A549 (cell line): ENCODE measurements around the gene GPR78. TPM values are rescaled to one million over a fixed set of nuclear protein-coding genes. Genes with fewer than 3 reads are reported as not detected.

Experiments used
- ATAC-seq, 2 experiments: fragments of 200-7000 bp in 1 of 2; fragments of >200 bp in 1 of 2; cut with Nextera tagmentation in 1 of 2; cut with Tn5 transposase in 1 of 2; 3 replicates each; pipeline versions ENCODE4 v1.8.0 to v1.9.1; 2018 to 2020; ENCODE audit warnings: mild to moderate bottlenecking in 1 of 2, moderate library complexity in 1 of 2
- CTCF ChIA-PET: fragments of 300-600 bp; sonication (Branson Sonifier 250); formaldehyde crosslinking; extraction: SDS; loops from one replicate; lab custom pipeline; 2021; ENCODE audit warnings: antibody characterized with exemption, inconsistent platforms; lab: Yijun Ruan, JAX
- POLR2A ChIA-PET: fragments of 350-600 bp; formaldehyde crosslinking; extraction: SDS; loops from one replicate; lab custom pipeline; 2021; ENCODE audit warnings: antibody characterized with exemption, inconsistent platforms; lab: Yijun Ruan, JAX
- DNase-seq, 2 experiments: peaks; one replicate each; pipeline versions ENCODE4 v3.0.0 to v3.0.0-alpha.2; 2011 to 2016; ENCODE audit warnings: low read depth in 1 of 2, low spot score in 1 of 2
- FAIRE-seq: peaks from 2 replicates; lab custom pipeline; 2011; peaks lifted over from hg19 to GRCh38; lab: Jason Lieb, UNC
- H3K27ac ChIP-seq, 2 experiments: fragments of >200 bp; sonication (Bioruptor Twin); formaldehyde crosslinking; 3 replicates each; pipeline ENCODE4 v1.5.1; 2016 to 2017
- H3K4me1 ChIP-seq: fragments of >200 bp; sonication (Bioruptor Twin); formaldehyde crosslinking; 3 replicates; pipeline ENCODE4 v1.6.1; 2016
- H3K4me2 ChIP-seq: fragments of >200 bp; sonication (Bioruptor Twin); formaldehyde crosslinking; 3 replicates; pipeline ENCODE4 v1.6.1; 2016
- H3K4me3 ChIP-seq: fragments of >200 bp; sonication (Bioruptor Twin); formaldehyde crosslinking; 3 replicates; pipeline ENCODE4 v1.5.1; 2016
- H3K9me3 ChIP-seq: fragments of >200 bp; sonication (Bioruptor Twin); formaldehyde crosslinking; 3 replicates; pipeline ENCODE4 v1.6.1; 2016
- EHF ChIP-seq: fragments of 250-450 bp; sonication (Bioruptor Pico); IDR thresholded peaks from 2 replicates; pipeline ENCODE4 v1.5.0; 2020; ENCODE audit warnings: mild to moderate bottlenecking
- FOXS1 ChIP-seq: fragments of 250-450 bp; sonication (Bioruptor Pico); IDR thresholded peaks from 2 replicates; pipeline ENCODE4 v1.5.0; 2020; ENCODE audit warnings: mild to moderate bottlenecking, moderate library complexity
- GATA3 ChIP-seq: IDR thresholded peaks from 2 replicates; pipeline ENCODE4 v1.6.1; 2012; ENCODE audit warnings: borderline replicate concordance
- HES2 ChIP-seq: fragments of >200 bp; sonication (Bioruptor Twin); formaldehyde crosslinking; IDR thresholded peaks from 2 replicates; pipeline ENCODE4 v1.6.1; 2016
- HEYL ChIP-seq: fragments of 250-450 bp; sonication (Bioruptor Pico); IDR thresholded peaks from 2 replicates; pipeline ENCODE4 v1.8.0; 2021; ENCODE audit warnings: mild to moderate bottlenecking, moderate library complexity
- HOXB13 ChIP-seq: fragments of 250-450 bp; sonication (Bioruptor Pico); IDR thresholded peaks from 2 replicates; pipeline ENCODE4 v1.5.0; 2020; ENCODE audit warnings: low read depth, mild to moderate bottlenecking, moderate library complexity
- JUN ChIP-seq, 2 experiments: fragments of >200 bp; sonication (Bioruptor Twin); formaldehyde crosslinking; IDR thresholded peaks; 2 replicates in 1 of 2; 3 replicates in 1 of 2; pipeline ENCODE4 v1.6.1; 2016 to 2017
- KDM1A ChIP-seq: fragments of 200-600 bp; sonication (generic); IDR thresholded peaks from 2 replicates; pipeline ENCODE4 v1.6.1; 2016; ENCODE audit warnings: low read depth, mild to moderate bottlenecking
- MAZ ChIP-seq: fragments of 150-350 bp; IDR thresholded peaks from 2 replicates; pipeline ENCODE4 v1.6.1; 2014; ENCODE audit warnings: antibody characterized with exemption, low read depth, low read length, borderline replicate concordance
- POLR2AphosphoS2 ChIP-seq: conservative IDR thresholded peaks from 2 replicates; pipeline ENCODE4 v1.6.1; 2012; ENCODE audit warnings: low read length, improper control_type of control experiment, inconsistent platforms
- RNF2 ChIP-seq: fragments of 200-600 bp; sonication (generic); IDR thresholded peaks from 2 replicates; pipeline ENCODE4 v1.6.1; 2016; ENCODE audit warnings: low read depth, mild to moderate bottlenecking, antibody characterized with exemption, moderate library complexity, borderline replicate concordance
- TFCP2L1 ChIP-seq: fragments of 250-450 bp; sonication (Bioruptor Pico); IDR thresholded peaks from 2 replicates; pipeline ENCODE4 v1.5.0; 2021; ENCODE audit warnings: mild to moderate bottlenecking
- TP53 ChIP-seq: fragments of 250-450 bp; sonication (Bioruptor Pico); IDR thresholded peaks from 2 replicates; pipeline ENCODE4 v1.5.0; 2021; ENCODE audit warnings: mild to moderate bottlenecking, moderate library complexity
- ZC3H11A ChIP-seq: fragments of 450-650 bp; IDR thresholded peaks from 2 replicates; pipeline ENCODE4 v1.6.1; 2014; ENCODE audit warnings: antibody characterized with exemption, mild to moderate bottlenecking
- ZNF302 ChIP-seq: fragments of 250-450 bp; sonication (Bioruptor Pico); IDR thresholded peaks from 2 replicates; pipeline ENCODE4 v1.9.0; 2021; ENCODE audit warnings: inconsistent platforms, mild to moderate bottlenecking, moderate library complexity
- ZSCAN20 ChIP-seq: fragments of 250-450 bp; sonication (Bioruptor Pico); IDR thresholded peaks from 2 replicates; pipeline ENCODE4 v1.8.0; 2022; ENCODE audit warnings: mild to moderate bottlenecking, moderate library complexity
- WGBS: methylation state at CpG from one replicate; pipeline ENCODE4 v1.1.6; 2017; ENCODE audit errors: missing lambda C conversion rate; 5-methylcytosine and 5-hydroxymethylcytosine counted together
- polyA plus RNA-seq, 4 experiments: library from polyadenylated mRNA; depleted of rRNA in 3 of 4; stranded (reverse); fragments of >200 nt; fragmentation: RNase III in 1 of 4; extraction: RNeasy Plus Mini Kit Qiagen cat#74134 plus additional on column Dnase treatment in 1 of 4; gene quantifications; 2 replicates in 3 of 4; 3 replicates in 1 of 4; pipeline ENCODE4 v1.2.3, GENCODE V29; 2011 to 2017
- TF ChIP-seq, protein P1 (sequence below): fragments of 200-600 bp; sonication (generic); IDR thresholded peaks from 2 replicates; pipeline ENCODE4 v1.6.1; 2016; ENCODE audit warnings: antibody characterized with exemption, mild to moderate bottlenecking, moderate library complexity
- TF ChIP-seq, protein P2 (sequence below): fragments of 250-450 bp; sonication (Bioruptor Pico); IDR thresholded peaks from 2 replicates; pipeline ENCODE4 v1.5.0; 2021; ENCODE audit warnings: mild to moderate bottlenecking, moderate library complexity, borderline replicate concordance

Gene GPR78
- polyA plus RNA-seq, 2 of the 4 experiments (the other 2 are of a cell fraction) = 0.09 TPM; not detected in 1

GRCh38 chr4:8582941-8583654 lies 2.9 kb downstream of the GPR78 start (continued):
- TF ChIP-seq, protein P1, sequence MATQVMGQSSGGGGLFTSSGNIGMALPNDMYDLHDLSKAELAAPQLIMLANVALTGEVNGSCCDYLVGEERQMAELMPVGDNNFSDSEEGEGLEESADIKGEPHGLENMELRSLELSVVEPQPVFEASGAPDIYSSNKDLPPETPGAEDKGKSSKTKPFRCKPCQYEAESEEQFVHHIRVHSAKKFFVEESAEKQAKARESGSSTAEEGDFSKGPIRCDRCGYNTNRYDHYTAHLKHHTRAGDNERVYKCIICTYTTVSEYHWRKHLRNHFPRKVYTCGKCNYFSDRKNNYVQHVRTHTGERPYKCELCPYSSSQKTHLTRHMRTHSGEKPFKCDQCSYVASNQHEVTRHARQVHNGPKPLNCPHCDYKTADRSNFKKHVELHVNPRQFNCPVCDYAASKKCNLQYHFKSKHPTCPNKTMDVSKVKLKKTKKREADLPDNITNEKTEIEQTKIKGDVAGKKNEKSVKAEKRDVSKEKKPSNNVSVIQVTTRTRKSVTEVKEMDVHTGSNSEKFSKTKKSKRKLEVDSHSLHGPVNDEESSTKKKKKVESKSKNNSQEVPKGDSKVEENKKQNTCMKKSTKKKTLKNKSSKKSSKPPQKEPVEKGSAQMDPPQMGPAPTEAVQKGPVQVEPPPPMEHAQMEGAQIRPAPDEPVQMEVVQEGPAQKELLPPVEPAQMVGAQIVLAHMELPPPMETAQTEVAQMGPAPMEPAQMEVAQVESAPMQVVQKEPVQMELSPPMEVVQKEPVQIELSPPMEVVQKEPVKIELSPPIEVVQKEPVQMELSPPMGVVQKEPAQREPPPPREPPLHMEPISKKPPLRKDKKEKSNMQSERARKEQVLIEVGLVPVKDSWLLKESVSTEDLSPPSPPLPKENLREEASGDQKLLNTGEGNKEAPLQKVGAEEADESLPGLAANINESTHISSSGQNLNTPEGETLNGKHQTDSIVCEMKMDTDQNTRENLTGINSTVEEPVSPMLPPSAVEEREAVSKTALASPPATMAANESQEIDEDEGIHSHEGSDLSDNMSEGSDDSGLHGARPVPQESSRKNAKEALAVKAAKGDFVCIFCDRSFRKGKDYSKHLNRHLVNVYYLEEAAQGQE = no peak

DNA sequence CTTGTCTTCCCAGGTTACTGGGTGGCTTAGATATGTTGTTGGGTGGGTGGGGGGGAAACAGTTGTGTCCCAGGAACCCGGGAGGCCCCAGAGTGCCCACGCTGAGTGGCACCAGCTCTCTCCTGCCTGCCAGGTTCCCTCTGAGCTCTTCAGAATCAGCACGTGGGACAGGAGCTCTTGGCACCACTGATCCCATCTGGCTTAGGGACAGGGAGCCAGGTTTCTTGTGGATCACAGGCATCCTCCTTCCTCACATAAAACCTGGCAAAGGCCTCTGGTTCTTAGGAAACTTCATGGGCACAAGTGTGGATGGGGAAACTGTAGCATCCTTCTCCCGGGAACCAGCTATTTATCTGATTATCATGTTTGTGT lies 3.4 kb downstream of the GPR78 start:
- ATAC-seq = no peak
- no peak overlapping the region for H3K27ac ChIP-seq
- no peaks in the 10 kb centered on the region for H3K4me1 ChIP-seq
- FAIRE-seq = no peak
- WGBS = 3% methylated on average over 2 of the region's 4 CpGs
- H3K4me2 ChIP-seq = no peak overlapping the region
- no peak for TF ChIP-seq KDM1A
- no peak for TF ChIP-seq EHF (CRISPR knock-in tag)
- no peak for TF ChIP-seq TP53 (CRISPR knock-in tag)
- TF ChIP-seq ZC3H11A = no peak
- TF ChIP-seq HOXB13 (CRISPR knock-in tag) = no peak
- no peak for TF ChIP-seq ZSCAN20 (CRISPR knock-in tag)
- no peak for TF ChIP-seq JUN (IDR thresholded peaks at IDR 0.05)
- no peak for TF ChIP-seq GATA3
- no peak for TF ChIP-seq HES2
- TF ChIP-seq, all 56 proteins: peak for 0
- ChIA-PET POLR2A (no interaction called here), CTCF (interaction anchor here (1.2 to 3.0 kb wide), 4 partner anchors 10 to 24 kb away, joined by 3 to 12 read pairs (median 3); no protein-coding TSS in a partner anchor)
- no peak for DNase-seq
- Histone ChIP-seq H3K4me3 (no peak overlapping the region), H3K9me3 (no peaks in the 10 kb centered on the region)

DNA sequence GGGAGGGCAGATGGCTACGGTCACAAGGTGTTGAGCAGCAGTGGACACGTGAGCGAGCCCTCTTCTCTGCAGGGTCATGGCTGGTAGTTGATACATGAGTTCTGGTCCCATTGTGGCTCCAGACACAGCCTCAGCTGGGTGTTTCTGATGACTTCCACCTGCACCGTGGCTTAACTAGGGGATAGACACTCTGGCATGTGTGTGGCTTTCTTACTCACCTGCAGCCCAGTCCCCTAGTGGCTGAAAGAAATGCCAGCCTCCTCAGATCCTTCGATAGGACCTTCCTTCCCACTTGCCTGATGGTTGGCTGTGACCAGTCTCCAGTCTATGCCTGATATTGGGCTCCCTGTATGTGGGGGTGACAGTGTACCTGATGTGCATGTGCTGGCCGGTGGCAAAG lies 5.0 kb downstream of the GPR78 start:
- ChIA-PET POLR2A (no interaction called here), CTCF (interaction anchor here (1.0 to 3.1 kb wide), 4 partner anchors 8 to 124 kb away, joined by 3 to 14 read pairs (median 4); no protein-coding TSS in a partner anchor)
- Histone ChIP-seq H3K4me2 (no peak overlapping the region), H3K4me1 (no peaks in the 10 kb centered on the region), H3K4me3 (no peak overlapping the region), H3K9me3 (no peaks in the 10 kb centered on the region), H3K27ac (no peak overlapping the region)
- FAIRE-seq (no peak), ATAC-seq (peak; percentile 41 to 59; a peak in 3 of 6 replicates), DNase-seq (no peak)
- TF ChIP-seq JUN (IDR thresholded peaks at IDR 0.05) = no peak
- no peak for TF ChIP-seq TFCP2L1 (CRISPR knock-in tag)
- no peak for TF ChIP-seq HEYL (CRISPR knock-in tag)
- TF ChIP-seq MAZ = no peak
- TF ChIP-seq, protein P2, sequence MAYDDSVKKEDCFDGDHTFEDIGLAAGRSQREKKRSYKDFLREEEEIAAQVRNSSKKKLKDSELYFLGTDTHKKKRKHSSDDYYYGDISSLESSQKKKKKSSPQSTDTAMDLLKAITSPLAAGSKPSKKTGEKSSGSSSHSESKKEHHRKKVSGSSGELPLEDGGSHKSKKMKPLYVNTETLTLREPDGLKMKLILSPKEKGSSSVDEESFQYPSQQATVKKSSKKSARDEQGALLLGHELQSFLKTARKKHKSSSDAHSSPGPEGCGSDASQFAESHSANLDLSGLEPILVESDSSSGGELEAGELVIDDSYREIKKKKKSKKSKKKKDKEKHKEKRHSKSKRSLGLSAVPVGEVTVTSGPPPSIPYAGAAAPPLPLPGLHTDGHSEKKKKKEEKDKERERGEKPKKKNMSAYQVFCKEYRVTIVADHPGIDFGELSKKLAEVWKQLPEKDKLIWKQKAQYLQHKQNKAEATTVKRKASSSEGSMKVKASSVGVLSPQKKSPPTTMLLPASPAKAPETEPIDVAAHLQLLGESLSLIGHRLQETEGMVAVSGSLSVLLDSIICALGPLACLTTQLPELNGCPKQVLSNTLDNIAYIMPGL = no peak
- 10% methylated on average over 6 of the region's 6 CpGs for WGBS

DNA sequence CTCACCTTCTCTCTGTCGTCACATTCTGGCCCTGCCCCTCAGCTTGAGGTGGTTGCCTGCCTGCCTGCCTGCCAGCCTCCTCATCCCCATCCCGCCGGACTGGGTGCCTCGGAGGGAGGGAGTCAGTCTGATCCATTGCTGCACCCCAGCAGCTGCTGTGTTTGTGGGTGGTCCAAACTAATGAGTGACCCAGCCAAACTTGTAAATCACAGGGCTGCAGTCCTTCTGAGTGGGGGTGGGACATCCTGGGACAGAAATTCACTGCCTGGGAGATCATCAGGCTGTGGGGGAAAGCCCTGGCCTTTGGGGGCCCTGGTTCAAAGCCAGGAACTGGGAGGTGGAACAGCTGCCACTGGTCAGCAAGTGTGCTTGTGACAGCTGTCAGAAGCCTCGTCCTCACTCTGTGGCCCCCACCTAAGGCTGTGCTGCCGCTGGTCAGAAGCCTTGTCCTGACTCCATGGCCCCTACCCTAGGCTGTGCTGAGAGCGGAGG lies 5.6 kb downstream of the GPR78 start:
- Histone ChIP-seq H3K9me3 (no peaks in the 10 kb centered on the region), H3K4me3 (no peak overlapping the region), H3K4me1 (no peaks in the 10 kb centered on the region), H3K27ac (no peak overlapping the region), H3K4me2 (no peak overlapping the region)
- DNase-seq (no peak), ATAC-seq (no peak), FAIRE-seq (no peak)
- 21% methylated on average over 4 of the region's 7 CpGs for WGBS
- CTCF ChIA-PET = interaction anchor here (1.1 to 3.1 kb wide), 5 partner anchors 15 to 117 kb away, joined by 3 to 14 read pairs (median 5); no protein-coding TSS in a partner anchor
- POLR2A ChIA-PET = no interaction called here
- TF ChIP-seq FOXS1 (CRISPR knock-in tag) (no peak), MAZ (no peak), RNF2 (no peak), POLR2AphosphoS2 (no peak), ZNF302 (CRISPR knock-in tag) (no peak), ZSCAN20 (CRISPR knock-in tag) (no peak)
- TF ChIP-seq, protein P1 = no peak
